H1 (cell line): ENCODE results near the gene NCR2. TPM values are rescaled to one million over a fixed set of nuclear protein-coding genes. Genes with fewer than 3 reads are reported as not detected.
A peak's percentile ranks its signal among the peaks of the same experiment; 100 is the strongest.

Experiments used
- CTCF ChIA-PET: fragments of 300-600 bp; sonication (Branson Sonifier 250); formaldehyde crosslinking; loops from one replicate; lab custom pipeline; 2021; ENCODE audit not compliant: partially characterized antibody; lab: Charles Lee
- POLR2A ChIA-PET: fragments of 300-600 bp; sonication (Branson Sonifier 250); formaldehyde crosslinking; loops from one replicate; lab custom pipeline; 2021; ENCODE audit warnings: inconsistent platforms; ENCODE audit not compliant: partially characterized antibody; lab: Charles Lee
- DNase-seq, 2 experiments: peaks; one replicate each; pipeline versions ENCODE4 v3.0.0 to v3.0.0-alpha.2; 2010 to 2022; ENCODE audit warnings: low spot score in 2 of 2, low read depth in 1 of 2, mixed read lengths in 1 of 2
- FAIRE-seq: peaks from 2 replicates; lab custom pipeline; 2011; peaks lifted over from hg19 to GRCh38; lab: Jason Lieb, UNC
- H2AFZ ChIP-seq: 2 replicates; pipeline ENCODE4 v1.8.1; 2012; ENCODE audit warnings: low read length, inconsistent platforms
- H2AK5ac ChIP-seq: 2 replicates; pipeline ENCODE4 v1.6.1; 2013; ENCODE audit warnings: low read depth, low read length
- H2BK120ac ChIP-seq: replicated peaks from 2 replicates; pipeline ENCODE3; 2013; ENCODE audit warnings: low read depth, low read length, inconsistent platforms
- H2BK12ac ChIP-seq: 2 replicates; pipeline ENCODE4 v1.6.1; 2013; ENCODE audit warnings: low read depth, low read length
- H2BK15ac ChIP-seq: 2 replicates; pipeline ENCODE4 v1.6.1; 2013; ENCODE audit warnings: low read length
- H2BK20ac ChIP-seq: 2 replicates; pipeline ENCODE4 v1.6.1; 2013; ENCODE audit warnings: low read length
- H2BK5ac ChIP-seq: 2 replicates; pipeline ENCODE4 v1.6.1; 2013; ENCODE audit warnings: low read depth, low read length
- H3K14ac ChIP-seq: 2 replicates; pipeline ENCODE4 v1.6.1; 2013; ENCODE audit warnings: inconsistent platforms; ENCODE audit not compliant: insufficient read length
- H3K18ac ChIP-seq: 2 replicates; pipeline ENCODE4 v1.6.1; 2013; ENCODE audit warnings: low read length; ENCODE audit errors: extremely low read depth
- H3K23ac ChIP-seq: 2 replicates; pipeline ENCODE4 v1.6.1; 2013; ENCODE audit warnings: inconsistent platforms; ENCODE audit not compliant: insufficient read length
- H3K23me2 ChIP-seq: 2 replicates; pipeline ENCODE4 v1.6.1; 2013; ENCODE audit warnings: low read depth, low read length
- H3K27ac ChIP-seq: 2 replicates; pipeline ENCODE4 v1.6.1; 2011; ENCODE audit warnings: low read depth, low read length, inconsistent platforms
- H3K27me3 ChIP-seq, 4 experiments: replicated peaks in 1 of 4; 1 replicate in 1 of 4; 2 replicates in 3 of 4; pipeline versions ENCODE4 v1.6.1 to v1.8.1; 2011 to 2013; ENCODE audit warnings: low read length in 3 of 4, mild to moderate bottlenecking in 3 of 4, inconsistent platforms in 2 of 4, mixed read lengths in 2 of 4, moderate library complexity in 1 of 4; ENCODE audit not compliant: control insufficient read depth in 3 of 4, insufficient read depth in 3 of 4; ENCODE audit errors: extremely low read depth in 1 of 4
- H3K36me3 ChIP-seq, 4 experiments: 2 replicates each; pipeline versions ENCODE4 v1.6.1 to v1.8.1; 2011 to 2013; ENCODE audit warnings: mild to moderate bottlenecking in 4 of 4, low read length in 3 of 4, moderate library complexity in 2 of 4, control low read depth in 1 of 4, inconsistent platforms in 1 of 4; ENCODE audit not compliant: insufficient read depth in 4 of 4, control insufficient read depth in 2 of 4
- H3K4ac ChIP-seq: replicated peaks from 2 replicates; pipeline ENCODE3; 2013; ENCODE audit warnings: low read length, low read depth, mixed read lengths, inconsistent platforms; ENCODE audit not compliant: insufficient read length
- H3K4me1 ChIP-seq, 4 experiments: replicated peaks in 1 of 4; 1 replicate in 1 of 4; 2 replicates in 3 of 4; pipeline versions ENCODE4 v1.6.1 to v1.8.1; 2011 to 2013; ENCODE audit warnings: low read length in 3 of 4, inconsistent platforms in 2 of 4, mixed read lengths in 1 of 4; ENCODE audit not compliant: insufficient read depth in 4 of 4, control insufficient read depth in 3 of 4
- H3K4me2 ChIP-seq, 2 experiments: 2 replicates each; pipeline versions ENCODE4 v1.6.1 to v1.8.1; 2011 to 2013; ENCODE audit warnings: low read depth in 2 of 2, low read length in 2 of 2, control low read depth in 1 of 2, inconsistent platforms in 1 of 2, mild to moderate bottlenecking in 1 of 2; ENCODE audit not compliant: insufficient read depth in 1 of 2
- H3K4me3 ChIP-seq, 4 experiments: fragments of 200-600, 300-600 bp in 1 of 4; sonication (generic), shearing (Covaris generic), sonication (Bioruptor Twin) in 1 of 4; 2 replicates each; pipeline versions ENCODE4 v1.5.1 to v1.8.1; 2011 to 2016; ENCODE audit warnings: low read length in 4 of 4, low read depth in 3 of 4, control low read depth in 2 of 4, inconsistent platforms in 2 of 4, mild to moderate bottlenecking in 2 of 4, mixed read lengths in 1 of 4, moderate library complexity in 1 of 4; ENCODE audit not compliant: insufficient read depth in 2 of 4; ENCODE audit errors: extremely low read depth in 1 of 4
- H3K56ac ChIP-seq: replicated peaks from 2 replicates; pipeline ENCODE3; 2013; ENCODE audit warnings: low read depth, mild to moderate bottlenecking, mixed read lengths, low read length, inconsistent platforms; ENCODE audit not compliant: insufficient read length
- H3K79me1 ChIP-seq: 2 replicates; pipeline ENCODE4 v1.6.1; 2013; ENCODE audit warnings: low read depth, low read length, control low read depth
- H3K79me2 ChIP-seq, 2 experiments: 2 replicates each; pipeline versions ENCODE4 v1.6.1 to v1.8.1; 2012 to 2013; ENCODE audit warnings: low read length in 2 of 2, mild to moderate bottlenecking in 2 of 2, inconsistent platforms in 1 of 2; ENCODE audit not compliant: insufficient read depth in 2 of 2, control insufficient read depth in 1 of 2
- H3K9ac ChIP-seq, 4 experiments: replicated peaks in 1 of 4; 1 replicate in 1 of 4; 2 replicates in 3 of 4; pipeline versions ENCODE4 v1.6.1 to v1.8.1; 2011 to 2013; ENCODE audit warnings: low read depth in 3 of 4, low read length in 3 of 4, control low read depth in 2 of 4, mild to moderate bottlenecking in 2 of 4, moderate library complexity in 2 of 4, inconsistent platforms in 1 of 4; ENCODE audit errors: extremely low read depth in 1 of 4
- H3K9me3 ChIP-seq, 2 experiments: 2 replicates each; pipeline versions ENCODE4 v1.6.1 to v1.8.1; 2012 to 2013; ENCODE audit warnings: mild to moderate bottlenecking in 2 of 2, moderate library complexity in 2 of 2, control low read depth in 1 of 2, inconsistent platforms in 1 of 2, low read depth in 1 of 2, low read length in 1 of 2, mixed read lengths in 1 of 2; ENCODE audit not compliant: insufficient read depth in 2 of 2
- H4K20me1 ChIP-seq, 2 experiments: replicated peaks in 1 of 2; 2 replicates each; pipeline versions ENCODE3 to v1.8.1; 2011 to 2013; ENCODE audit warnings: inconsistent platforms in 2 of 2, low read length in 2 of 2, mild to moderate bottlenecking in 1 of 2; ENCODE audit not compliant: insufficient read depth in 2 of 2, control insufficient read depth in 1 of 2
- H4K5ac ChIP-seq: 2 replicates; pipeline ENCODE4 v1.6.1; 2013; ENCODE audit warnings: low read length, low read depth, mixed read lengths, inconsistent platforms; ENCODE audit not compliant: insufficient read length
- H4K8ac ChIP-seq: 2 replicates; pipeline ENCODE4 v1.8.0; 2013; ENCODE audit warnings: mild to moderate bottlenecking, moderate library complexity, low read length, inconsistent platforms; ENCODE audit not compliant: insufficient read depth; ENCODE audit errors: extremely low read depth
- H4K91ac ChIP-seq: replicated peaks from 2 replicates; pipeline ENCODE3; 2013; ENCODE audit warnings: low read length, mixed read lengths, inconsistent platforms; ENCODE audit not compliant: insufficient read length
- CBX5 ChIP-seq: fragments of 300-800, 300-1000 bp; sonication (generic); IDR thresholded peaks from 2 replicates; pipeline ENCODE4 v1.7.1; 2016; ENCODE audit warnings: antibody characterized with exemption, low read length, low read depth
- CEBPB ChIP-seq: IDR thresholded peaks from 2 replicates; pipeline ENCODE4 v1.6.1; 2012; ENCODE audit warnings: low read depth, low read length
- HDAC2 ChIP-seq, 2 experiments: fragments of 300-600 bp in 1 of 2; sonication (generic) in 1 of 2; IDR thresholded peaks; 2 replicates each; pipeline ENCODE4 v1.6.1; 2011 to 2012; ENCODE audit warnings: low read depth in 2 of 2, low read length in 2 of 2, mild to moderate bottlenecking in 2 of 2, moderate library complexity in 2 of 2, borderline replicate concordance in 1 of 2, inconsistent platforms in 1 of 2
- WGBS, 2 experiments: shearing (Covaris generic) in 1 of 2; methylation state at CpG; one replicate each; pipeline versions ENCODE4 v1.1.6 to v1.1.7; 2013 to 2015; ENCODE audit warnings: low lambda C conversion rate in 2 of 2, mixed read lengths in 2 of 2, inconsistent platforms in 1 of 2, low coverage in 1 of 2, missing lambda C conversion rate in 1 of 2; ENCODE audit not compliant: insufficient replicate concordance in 2 of 2, insufficient coverage in 1 of 2, insufficient read length in 1 of 2; ENCODE audit errors: extremely low coverage in 1 of 2, missing lambda C conversion rate in 1 of 2; 5-methylcytosine and 5-hydroxymethylcytosine counted together
- polyA plus RNA-seq, 7 experiments: library from polyadenylated mRNA; depleted of rRNA in 3 of 7; stranded (reverse) in 5 of 7; unstranded in 2 of 7; fragments of >200 nt in 5 of 7; fragments of 200-250 nt in 2 of 7; gene quantifications; 1 replicate in 5 of 7; 2 replicates in 1 of 7; 4 replicates in 1 of 7; pipeline versions ENCODE4 v1.2.1 to v1.2.3, GENCODE V29; 2011 to 2013; ENCODE audit warnings: missing spikeins in 2 of 7, mixed read lengths in 2 of 7
- total RNA-seq: library from RNA; stranded (reverse); fragmentation: NEBNext Ultra II Directional; extraction: Animal tissue kit (Norgen Biotek cat#: 25700); gene quantifications from 2 replicates; pipeline ENCODE4 v1.2.1, GENCODE V29; 2021

Gene NCR2
- total and polyA plus RNA-seq, 2 of the 8 experiments (the other 6 are each of a cell fraction or from before 2014, with no cell fraction given): not detected

- Histone ChIP-seq H2BK120ac (no peak within 1 kb of the TSS), H3K56ac (no peak within 1 kb of the TSS), H3K27me3 (peaks cover 0 to 12% (median 4%) of the 10 kb centered on the region in 4 experiments; a peak in 4 of 7 replicates), H3K4me1 (peaks cover 0 to 5% (median 0%) of the 10 kb centered on the region in 4 experiments; a peak in 2 of 7 replicates), H3K4me2 (no peak within 1 kb of the TSS), H4K20me1 (no peaks in the 10 kb centered on the region), H3K23ac (no peak within 1 kb of the TSS), H3K9me3 (no peaks in the 10 kb centered on the region), H3K27ac (no peak within 1 kb of the TSS), H3K79me2 (no peaks in the 10 kb centered on the region), H3K36me3 (no peaks in the 10 kb centered on the region), H3K14ac (no peak within 1 kb of the TSS), H3K4ac (no peak within 1 kb of the TSS), H3K4me3 (no peak within 1 kb of the TSS), H2BK20ac (no peak within 1 kb of the TSS), H2BK5ac (no peak within 1 kb of the TSS), H2BK12ac (no peak within 1 kb of the TSS), H2AK5ac (no peak within 1 kb of the TSS), H2BK15ac (no peak within 1 kb of the TSS), H3K23me2 (no peaks in the 10 kb centered on the region), H3K9ac (no peak within 1 kb of the TSS), H2AFZ (no peak within 1 kb of the TSS), H4K5ac (no peak within 1 kb of the TSS), H4K8ac (no peak within 1 kb of the TSS), H3K18ac (no peak within 1 kb of the TSS), H4K91ac (no peak within 1 kb of the TSS), H3K79me1 (no peaks in the 10 kb centered on the region)
- DNase-seq: peak in 1 of 2 experiments; percentile 39
- WGBS, 2 experiments: 87% methylated on average over 8 of the region's 8 CpGs; no CpG with 5 or more reads in 1 of the 2 experiments
- TF ChIP-seq CEBPB: peak; percentile 57; the same call in 1 of the 2 replicates
- no peak for TF ChIP-seq HDAC2 (IDR thresholded peaks at IDR 0.05; ENCODE audit: borderline replicate concordance in 1 of 2, low read depth in 2 of 2, low read length in 2 of 2)
- TF ChIP-seq CBX5: no peak
- no peak for FAIRE-seq
- ChIA-PET CTCF (interaction anchor here (0.9 to 3.3 kb wide), 4 partner anchors 8 to 105 kb away, joined by 3 to 11 read pairs (median 4); no protein-coding TSS in a partner anchor), POLR2A (no interaction called here)
Observed at GRCh38 chr6:41286544-41287346, 48.7 kb upstream of the NCR2 start, which contains the start of gene TREM1. Gene TREM1, minus strand, starts transcription at chr6:41286682. Its CDS starts 27 bp downstream, at chr6:41286655.
